Nephron progenitor cell (in vitro differentiated cells): ENCODE results near the gene PPP1R1A.

Source experiments
- DNase-seq: peaks from one replicate; pipeline ENCODE4 v3.0.0; 2021
- H3K27ac Mint-ChIP-seq: 2 replicates; pipeline ENCODE4 v1.8.0; 2021; ENCODE audit warnings: mild to moderate bottlenecking, moderate library complexity, mixed read lengths
- H3K27me3 Mint-ChIP-seq: 2 replicates; pipeline ENCODE4 v1.8.0; 2021; ENCODE audit warnings: mild to moderate bottlenecking, low read depth, mixed read lengths; ENCODE audit not compliant: poor library complexity
- H3K36me3 Mint-ChIP-seq: 2 replicates; pipeline ENCODE4 v1.8.0; 2021; ENCODE audit warnings: low read depth, mixed read lengths
- H3K4me1 Mint-ChIP-seq: 2 replicates; pipeline ENCODE4 v1.8.0; 2021; ENCODE audit warnings: mixed read lengths
- H3K4me3 Mint-ChIP-seq: 2 replicates; pipeline ENCODE4 v1.8.0; 2021; ENCODE audit warnings: mild to moderate bottlenecking, moderate library complexity, mixed read lengths
- H3K9me3 Mint-ChIP-seq: 2 replicates; pipeline ENCODE4 v1.8.0; 2021; ENCODE audit warnings: mild to moderate bottlenecking, moderate library complexity, mixed read lengths
- CTCF ChIP-seq: fragments of 200-600 bp; sonication (generic); IDR thresholded peaks from 2 replicates; pipeline ENCODE4 v1.5.0; 2021; ENCODE audit warnings: antibody characterized with exemption

Gene PPP1R1A

GRCh38 chr12:54628186-54628846, 39.9 kb upstream of the PPP1R1A start:
- TF ChIP-seq CTCF, result no peak
- DNase-seq, result no peak
- H3K27me3 Mint-ChIP-seq, result peaks cover 45% of the 10 kb centered on the region

DNA sequence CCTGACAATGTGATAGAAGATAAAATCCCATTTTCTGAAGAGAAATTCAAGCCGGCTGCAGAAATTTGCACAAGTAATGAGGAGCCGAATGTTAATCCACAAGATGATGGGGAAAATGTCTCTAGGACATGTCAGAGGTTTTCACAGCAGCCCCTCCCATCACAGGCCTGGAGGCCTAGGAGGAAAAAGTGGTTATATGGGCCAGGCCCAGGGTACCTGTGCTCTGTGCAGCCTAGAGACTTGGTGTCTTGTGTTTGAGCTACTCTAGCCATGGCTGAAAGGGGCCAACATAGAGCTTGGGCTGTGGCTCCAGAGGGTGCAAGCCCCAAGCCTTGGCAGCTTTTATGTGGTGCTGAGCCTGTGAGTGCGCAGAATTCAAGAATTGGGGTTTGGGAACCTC, 38.8 kb upstream of the PPP1R1A start:
- Mint-ChIP-seq H3K27me3 (peaks cover 39% of the 10 kb centered on the region), H3K4me3 (no peak overlapping the region), H3K36me3 (no peaks in the 10 kb centered on the region), H3K27ac (no peak overlapping the region), H3K9me3 (peaks cover 29% of the 10 kb centered on the region), H3K4me1 (peaks cover 5% of the 10 kb centered on the region)
- DNase-seq, result no peak
- no peak for TF ChIP-seq CTCF

More at GRCh38 chr12:54628186-54628846, 39.9 kb upstream of the PPP1R1A start:
- peaks cover 5% of the 10 kb centered on the region for H3K4me1 Mint-ChIP-seq
- no peak overlapping the region for H3K4me3 Mint-ChIP-seq
- peaks cover 29% of the 10 kb centered on the region for H3K9me3 Mint-ChIP-seq
- H3K36me3 Mint-ChIP-seq, result no peaks in the 10 kb centered on the region
- no peak overlapping the region for H3K27ac Mint-ChIP-seq

- H3K27ac Mint-ChIP-seq, result no peak overlapping the region
- TF ChIP-seq CTCF, result no peak
- peaks cover 5% of the 10 kb centered on the region for H3K4me1 Mint-ChIP-seq
- peaks cover 41% of the 10 kb centered on the region for H3K27me3 Mint-ChIP-seq
- no peak for DNase-seq
- H3K4me3 Mint-ChIP-seq, result no peak overlapping the region
- no peaks in the 10 kb centered on the region for H3K36me3 Mint-ChIP-seq
- H3K9me3 Mint-ChIP-seq, result peaks cover 29% of the 10 kb centered on the region
Measured at GRCh38 chr12:54625598-54625997, 37.1 kb upstream of the PPP1R1A start.

DNA sequence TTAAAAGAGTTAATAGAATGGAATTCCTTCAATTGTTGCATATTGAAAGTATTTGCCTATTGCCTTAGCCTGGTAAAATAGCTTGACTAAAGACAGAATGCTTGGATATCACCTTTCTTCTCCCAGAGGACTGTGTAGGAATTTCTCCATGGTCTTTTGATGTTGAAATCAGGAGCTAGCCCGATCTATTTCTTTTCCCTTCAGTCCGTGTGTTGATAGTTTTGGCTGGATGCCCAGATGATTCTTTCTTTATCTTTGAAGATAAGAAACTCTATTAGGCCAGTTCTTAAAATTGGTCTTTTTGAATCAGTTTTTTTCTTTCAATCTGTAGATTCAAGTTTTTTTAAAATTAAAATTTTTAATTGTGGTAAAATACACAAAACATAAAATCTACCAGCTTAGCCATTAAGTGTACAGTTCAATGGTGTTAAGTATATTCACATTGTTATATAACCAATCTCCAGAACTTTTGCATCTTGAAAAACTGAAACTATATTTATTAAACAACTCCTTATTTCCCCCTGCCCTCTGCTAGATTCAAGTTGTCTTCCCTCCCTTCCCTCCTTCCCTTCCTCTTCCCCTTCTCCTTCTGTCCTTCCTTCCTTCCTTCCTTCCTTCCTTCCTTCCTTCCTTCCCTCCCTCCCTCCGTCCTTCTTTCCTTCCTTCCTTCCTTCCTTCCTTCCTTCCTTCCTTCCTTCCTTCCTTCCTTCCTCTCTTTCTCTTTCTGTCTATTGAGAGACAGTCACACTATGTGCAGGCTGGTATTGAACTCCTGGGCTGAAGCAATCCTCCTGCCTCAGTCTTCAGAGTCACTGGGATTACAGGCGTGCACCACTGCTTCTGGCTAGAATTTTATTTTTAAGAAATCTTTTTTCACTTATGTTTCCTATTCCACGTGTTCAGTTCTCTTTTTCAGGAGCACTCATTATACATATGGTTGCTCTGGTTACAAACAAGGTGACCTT, 36.1 kb upstream of the PPP1R1A start:
- Mint-ChIP-seq H3K27me3 (peaks cover 42% of the 10 kb centered on the region), H3K9me3 (peaks cover 29% of the 10 kb centered on the region), H3K4me3 (no peak overlapping the region), H3K36me3 (no peaks in the 10 kb centered on the region), H3K27ac (no peak overlapping the region), H3K4me1 (peaks cover 5% of the 10 kb centered on the region)
- no peak for DNase-seq
- TF ChIP-seq CTCF, result no peak

DNA sequence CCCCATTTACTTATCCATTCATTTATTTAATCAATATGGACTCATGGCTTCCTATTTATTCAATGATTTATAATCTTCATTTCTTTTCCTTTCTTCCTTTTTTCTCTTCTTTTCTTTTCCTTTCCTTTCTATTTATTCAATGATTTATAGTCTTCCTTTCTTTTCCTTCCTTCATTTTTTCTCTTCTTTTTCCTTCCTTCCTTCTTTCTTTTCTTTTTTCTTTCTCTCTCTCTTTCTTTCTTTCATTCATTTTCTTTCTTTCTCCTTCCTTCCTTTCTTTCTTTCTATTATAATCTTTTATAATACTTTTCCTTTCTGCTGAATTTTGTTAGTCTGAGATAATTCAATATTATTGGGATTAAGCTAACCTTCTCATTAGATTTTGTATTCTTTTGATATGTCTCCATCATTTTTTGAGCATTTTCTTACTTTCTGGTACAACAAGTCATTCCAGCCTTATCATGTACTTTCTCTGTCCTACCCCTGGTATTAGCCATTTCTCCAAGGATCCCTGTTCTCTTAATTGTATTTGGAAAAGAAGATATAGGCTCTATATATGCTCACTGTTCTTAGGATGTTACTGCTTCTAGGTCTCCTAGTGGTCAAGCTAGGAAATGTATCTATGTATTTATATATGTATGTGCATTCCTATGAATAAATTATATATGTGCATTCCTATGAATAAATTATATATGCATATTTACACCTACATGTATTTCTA, 34.2 kb upstream of the PPP1R1A start:
- Mint-ChIP-seq H3K9me3 (peaks cover 15% of the 10 kb centered on the region), H3K27me3 (peaks cover 55% of the 10 kb centered on the region), H3K36me3 (no peaks in the 10 kb centered on the region), H3K4me1 (peaks cover 5% of the 10 kb centered on the region), H3K4me3 (no peak overlapping the region), H3K27ac (no peak overlapping the region)
- peak; percentile 38 for TF ChIP-seq CTCF
- DNase-seq, result no peak
